Stimulated activated CD8-positive, alpha-beta memory T cell treated with anti-CD3 and anti-CD28 coated beads, Interleukin-4, amount 100 ng/mL, for 1 hour (primary cell): ENCODE data around the gene DPEP3.

ENCODE experiments used
- DNase-seq, 2 donors: peaks; one replicate each; pipeline ENCODE4 v3.0.0-alpha.2; 2020; ENCODE audit warnings: low read depth in 2 of 2, low spot score in 1 of 2

DPEP3 gene

GRCh38 chr16:67931712-67932461, 48.4 kb downstream of the DPEP3 start, which contains the start of gene CTRL:
Gene CTRL, minus strand, starts transcription at chr16:67931862. Its CDS starts 10 bp downstream, at chr16:67931852.
- no peak for DNase-seq

DNA sequence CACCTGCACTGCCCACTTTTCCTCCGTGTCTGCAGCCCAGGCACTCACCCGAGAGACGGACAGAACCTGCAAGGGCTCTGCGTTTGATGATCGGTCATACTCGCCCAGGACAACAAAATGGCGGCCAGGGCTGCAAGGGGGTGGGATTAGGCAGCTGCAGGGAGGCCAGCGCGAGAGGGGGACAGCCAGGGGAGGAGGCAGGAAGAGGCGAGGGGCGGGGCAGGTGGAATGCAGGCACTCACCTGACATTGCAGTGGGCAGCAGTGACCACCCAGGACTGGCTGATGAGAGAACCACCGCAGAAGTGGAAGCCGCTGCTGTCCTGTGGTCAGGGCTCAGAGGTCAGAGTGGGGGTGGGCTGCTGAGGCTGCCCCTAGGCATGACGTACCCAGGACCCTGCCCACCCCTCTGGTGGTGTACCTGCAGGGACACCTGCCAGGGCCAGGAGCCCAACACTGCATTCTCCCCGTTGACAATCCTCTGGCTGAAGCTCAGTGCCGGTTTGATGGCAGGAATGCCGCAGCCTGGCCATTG, 49.6 kb downstream of the DPEP3 start:
- DNase-seq = no peak

DNA sequence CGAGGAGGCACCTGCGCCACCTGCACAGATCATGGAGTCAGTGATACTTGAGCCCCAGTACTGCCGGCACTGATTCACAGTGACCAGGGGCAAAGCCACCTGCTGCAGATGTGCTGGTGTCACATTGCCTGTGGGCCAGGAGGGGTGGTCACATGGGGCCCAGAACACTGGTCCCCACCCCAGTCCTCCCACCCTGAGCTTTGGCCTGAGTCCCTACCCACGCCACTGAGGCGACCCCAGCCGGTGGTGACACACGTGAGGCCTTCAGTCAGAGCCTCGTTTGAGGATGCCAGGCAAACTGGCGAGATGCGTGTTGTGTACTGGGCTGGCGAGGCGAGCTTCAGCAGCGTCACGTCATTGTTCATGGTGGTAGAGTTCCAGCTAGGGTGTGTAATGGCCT, 50.1 kb downstream of the DPEP3 start:
- no peak for DNase-seq

GRCh38 chr16:67928561-67929364, 51.5 kb downstream of the DPEP3 start:
- DNase-seq = peak; percentile 51 to 58

DNA sequence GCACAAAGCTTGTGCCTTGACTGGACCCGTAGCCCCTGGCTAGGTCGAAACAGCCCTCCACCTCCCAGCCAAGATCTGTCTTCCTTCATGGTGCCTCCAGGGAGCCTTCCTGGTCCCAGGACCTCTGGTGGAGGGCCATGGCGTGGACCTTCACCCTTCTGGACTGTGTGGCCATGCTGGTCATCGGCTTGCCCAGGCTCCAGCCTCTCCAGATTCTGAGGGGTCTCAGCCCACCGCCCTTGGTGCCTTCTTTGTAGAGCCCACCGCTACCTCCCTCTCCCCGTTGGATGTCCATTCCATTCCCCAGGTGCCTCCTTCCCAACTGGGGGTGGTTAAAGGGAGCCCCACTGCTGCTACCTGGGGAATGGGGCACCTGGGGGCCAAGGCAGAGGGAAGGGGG, 52.2 kb downstream of the DPEP3 start:
- DNase-seq = no peak

DNA sequence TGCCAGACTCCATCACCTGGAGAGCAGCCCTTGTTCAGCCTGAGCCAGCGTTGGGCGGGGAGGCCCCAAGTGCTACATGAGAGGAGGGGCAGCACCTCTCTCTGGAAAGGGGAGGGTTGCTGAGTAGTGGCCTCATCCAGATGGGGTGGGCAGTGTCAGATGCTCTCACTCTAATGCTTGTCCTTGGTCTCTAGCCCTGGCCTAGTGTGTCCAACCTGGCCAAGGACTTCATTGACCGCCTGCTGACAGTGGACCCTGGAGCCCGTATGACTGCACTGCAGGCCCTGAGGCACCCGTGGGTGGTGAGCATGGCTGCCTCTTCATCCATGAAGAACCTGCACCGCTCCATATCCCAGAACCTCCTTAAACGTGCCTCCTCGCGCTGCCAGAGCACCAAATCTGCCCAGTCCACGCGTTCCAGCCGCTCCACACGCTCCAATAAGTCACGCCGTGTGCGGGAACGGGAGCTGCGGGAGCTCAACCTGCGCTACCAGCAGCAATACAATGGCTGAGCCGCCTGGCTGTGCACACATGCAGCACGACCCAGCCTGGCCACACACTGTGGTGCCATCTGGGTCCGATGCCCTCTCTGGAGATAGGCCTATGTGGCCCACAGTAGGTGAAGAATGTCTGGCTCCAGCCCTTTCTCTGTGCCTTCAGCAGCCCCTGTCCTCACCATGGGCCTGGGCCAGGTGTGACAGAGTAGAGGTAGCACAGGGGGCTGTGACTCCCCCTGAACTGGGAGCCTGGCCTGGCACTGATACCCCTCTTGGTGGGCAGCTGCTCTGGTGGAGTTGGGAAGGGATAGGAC, 53.0 kb downstream of the DPEP3 start:
- no peak for DNase-seq

DNA sequence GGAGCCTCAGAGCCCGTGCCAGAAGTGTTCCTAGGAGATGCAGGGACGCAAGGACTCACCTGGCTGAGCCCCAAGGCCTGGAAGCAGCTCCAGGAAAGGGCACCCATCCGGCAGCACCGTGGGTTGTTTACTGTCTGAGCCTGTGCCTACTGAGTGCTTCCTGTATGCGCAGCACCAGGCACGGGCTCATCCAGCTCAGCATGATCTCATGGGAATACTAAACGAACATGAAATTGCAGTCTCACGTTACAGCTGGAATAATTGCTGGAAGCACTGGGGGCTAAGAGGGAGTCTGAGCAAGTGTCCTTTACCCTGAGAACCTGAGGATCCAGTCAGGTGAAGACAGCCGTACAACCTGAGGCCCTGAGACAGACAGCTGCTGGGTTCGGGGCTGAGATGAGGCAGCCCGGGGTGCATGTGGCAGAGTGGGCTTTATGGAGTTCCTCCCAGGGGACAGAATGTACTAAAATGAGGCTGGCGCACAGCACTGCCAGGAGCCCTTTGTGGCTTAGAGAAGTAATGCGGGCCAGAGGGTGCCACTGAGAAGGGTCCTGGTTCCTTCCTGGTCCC, 54.0 kb downstream of the DPEP3 start:
- no peak for DNase-seq
